ENCODE measurements around the gene KRT25.
"Not testable (repeated sequence)": the region's sequence is repeated elsewhere in the genome, so short reads cannot be mapped to it uniquely, and the experiment has no call there.

KRT25 gene

GRCh38 chr17:40750391-40750790 is 4.7 kb downstream of the KRT25 start:
- no peak for DNase-seq

- DNase-seq = not testable (repeated sequence)
Measured at GRCh38 chr17:40748666-40749065, 6.5 kb downstream of the KRT25 start.

- DNase-seq = peak; percentile 18
Measured at GRCh38 chr17:40738553-40738952, 16.6 kb downstream of the KRT25 start.

- no peak for DNase-seq
Measured at GRCh38 chr17:40735016-40735415, 20.1 kb downstream of the KRT25 start.

- DNase-seq = no peak
Measured at GRCh38 chr17:40734018-40734417, 21.1 kb downstream of the KRT25 start.

GRCh38 chr17:40730970-40731369 is 24.2 kb downstream of the KRT25 start:
- no peak for DNase-seq

- DNase-seq = peak; percentile 18
Measured at GRCh38 chr17:40727447-40728231, 27.5 kb downstream of the KRT25 start.

GRCh38 chr17:40726919-40727318 is 28.2 kb downstream of the KRT25 start:
- peak; percentile 26 for DNase-seq

GRCh38 chr17:40724656-40725055 is 30.5 kb downstream of the KRT25 start:
- no peak for DNase-seq

- DNase-seq = no peak
Measured at GRCh38 chr17:40722241-40722640, 32.9 kb downstream of the KRT25 start.

GRCh38 chr17:40720899-40721298 is 34.2 kb downstream of the KRT25 start:
- no peak for DNase-seq

GRCh38 chr17:40718930-40719329 is 36.2 kb downstream of the KRT25 start:
- DNase-seq = no peak

- DNase-seq = no peak
Measured at GRCh38 chr17:40717776-40718175, 37.4 kb downstream of the KRT25 start.

- no peak for DNase-seq
Measured at GRCh38 chr17:40714473-40714872, 40.7 kb downstream of the KRT25 start.

GRCh38 chr17:40707745-40708144 is 47.4 kb downstream of the KRT25 start:
- DNase-seq = no peak

- no peak for DNase-seq
Measured at GRCh38 chr17:40705584-40705983, 49.5 kb downstream of the KRT25 start.

- no peak for DNase-seq
Measured at GRCh38 chr17:40703652-40704051, 51.5 kb downstream of the KRT25 start, which contains the start of gene KRT24. Gene KRT24 (minus strand): TSS chr17:40703752. CDS start chr17:40703693, 59 bp downstream.

- DNase-seq = no peak
Measured at GRCh38 chr17:40702271-40702670, 52.9 kb downstream of the KRT25 start.

GRCh38 chr17:40699853-40700252 is 55.3 kb downstream of the KRT25 start:
- DNase-seq = no peak

- no peak for DNase-seq
Measured at GRCh38 chr17:40699371-40699770, 55.8 kb downstream of the KRT25 start.

All from OCI-M1 (cell line).